Adrenal gland (tissue), 12 donors: ENCODE results near the gene PFKFB4. TPM values are rescaled to one million over a fixed set of nuclear protein-coding genes. Genes with fewer than 3 reads are reported as not detected.

ENCODE experiments used
- DNase-seq, 7 donors: peaks; one replicate each; pipeline ENCODE4 v3.0.0-alpha.2; 2019 to 2020
- H3K27ac ChIP-seq, 5 donors: fragments of 200-600 bp; sonication (generic) in 4 of 5; 1 replicate in 3 of 5; 2 replicates in 2 of 5; pipeline versions ENCODE4 v1.5.1 to v1.8.0; 2016 to 2020; ENCODE audit warnings: mild to moderate bottlenecking in 1 of 5
- H3K27me3 ChIP-seq: fragments of 200-600 bp; 2 replicates; pipeline ENCODE4 v1.8.0; 2021
- H3K36me3 ChIP-seq, 2 donors: fragments of 200-600 bp; replicated peaks in 1 of 2; 1 replicate in 1 of 2; 2 replicates in 1 of 2; pipeline versions ENCODE4 v1.5.1 to v1.8.0; 2018 to 2022
- H3K4me1 ChIP-seq, 2 donors: fragments of 200-600 bp; replicated peaks in 1 of 2; 1 replicate in 1 of 2; 2 replicates in 1 of 2; pipeline versions ENCODE4 v1.5.1 to v1.8.0; 2018 to 2021
- H3K4me3 ChIP-seq, 4 donors: fragments of 200-600 bp; sonication (generic) in 3 of 4; one replicate each; pipeline ENCODE4 v1.5.1; 2016 to 2018
- H3K9me3 ChIP-seq, 3 donors: fragments of 200-600 bp; sonication (generic) in 1 of 3; replicated peaks in 1 of 3; 1 replicate in 2 of 3; 2 replicates in 1 of 3; pipeline versions ENCODE4 v1.5.1 to v1.8.0; 2016 to 2021
- CTCF ChIP-seq, 6 experiments: fragments of 450-650 bp in 4 of 6; fragments of 200-600 bp in 2 of 6; sonication (generic) in 1 of 6; IDR thresholded peaks; 1 replicate in 5 of 6; 2 replicates in 1 of 6; pipeline versions ENCODE4 v1.5.1 to v1.8.0; 2016 to 2021; ENCODE audit warnings: antibody characterized with exemption in 6 of 6, mild to moderate bottlenecking in 2 of 6, moderate library complexity in 1 of 6
- POLR2A ChIP-seq, 2 donors: fragments of 450-650 bp; IDR thresholded peaks; one replicate each; pipeline ENCODE4 v1.6.1; 2017; ENCODE audit warnings: antibody characterized with exemption in 2 of 2, mild to moderate bottlenecking in 2 of 2, moderate library complexity in 1 of 2
- WGBS, 4 donors: extraction: QIAGEN DNeasy Blood & Tissue Kit in 2 of 4; methylation state at CpG; one replicate each; pipeline versions ENCODE4 v1.1.5 to v1.1.7; 2013 to 2017; 5-methylcytosine and 5-hydroxymethylcytosine counted together
- intact Hi-C, 2 donors: fragments of 100-400 bp; cut with DNase I; formaldehyde crosslinking; loops; one replicate each; pipeline versions ENCODE4 v1.14.1 to v1.15.0; 2022 to 2023
- polyA plus RNA-seq, 3 donors: library from polyadenylated mRNA; stranded (reverse); fragments of 200-250 nt in 2 of 3; fragments of 350-450 nt in 1 of 3; fragmentation: Illumina TruSeq in 1 of 3; extraction: RNeasy Lipid Tissue Mini Kit (QIAGEN cat#74804) in 1 of 3; gene quantifications; one replicate each; pipeline ENCODE4 v1.2.3, GENCODE V29; 2013 to 2014
- total RNA-seq, 9 donors: library from RNA; depleted of rRNA in 4 of 9; stranded (reverse); fragments of >200 nt in 4 of 9; fragments of 120-200 nt in 1 of 9; fragmentation: NEBNext Ultra II Directional in 1 of 9; extraction: Animal tissue kit (Norgen Biotek cat#: 25700) in 1 of 9; gene quantifications; one replicate each; pipeline versions ENCODE4 v1.1.0 to v1.2.4, GENCODE V29; 2013 to 2023
- donor health status: healthy with polysubstance abuse.
- donor health status: Bipolar disorder and iron deficiency.
- donor health status: DM: yes; HTN: yes; CAD: no.
- donor health status: DM: no; HTN: no; CAD: no.
- donor health status: DM: no; HTN: no; CAD: no.
- donor health status: DM: yes; HTN: yes; CAD: no.

The PFKFB4 gene
- total and polyA plus RNA-seq, 12 donors: 1.8 to 12.9 (median 4.5) TPM

DNA sequence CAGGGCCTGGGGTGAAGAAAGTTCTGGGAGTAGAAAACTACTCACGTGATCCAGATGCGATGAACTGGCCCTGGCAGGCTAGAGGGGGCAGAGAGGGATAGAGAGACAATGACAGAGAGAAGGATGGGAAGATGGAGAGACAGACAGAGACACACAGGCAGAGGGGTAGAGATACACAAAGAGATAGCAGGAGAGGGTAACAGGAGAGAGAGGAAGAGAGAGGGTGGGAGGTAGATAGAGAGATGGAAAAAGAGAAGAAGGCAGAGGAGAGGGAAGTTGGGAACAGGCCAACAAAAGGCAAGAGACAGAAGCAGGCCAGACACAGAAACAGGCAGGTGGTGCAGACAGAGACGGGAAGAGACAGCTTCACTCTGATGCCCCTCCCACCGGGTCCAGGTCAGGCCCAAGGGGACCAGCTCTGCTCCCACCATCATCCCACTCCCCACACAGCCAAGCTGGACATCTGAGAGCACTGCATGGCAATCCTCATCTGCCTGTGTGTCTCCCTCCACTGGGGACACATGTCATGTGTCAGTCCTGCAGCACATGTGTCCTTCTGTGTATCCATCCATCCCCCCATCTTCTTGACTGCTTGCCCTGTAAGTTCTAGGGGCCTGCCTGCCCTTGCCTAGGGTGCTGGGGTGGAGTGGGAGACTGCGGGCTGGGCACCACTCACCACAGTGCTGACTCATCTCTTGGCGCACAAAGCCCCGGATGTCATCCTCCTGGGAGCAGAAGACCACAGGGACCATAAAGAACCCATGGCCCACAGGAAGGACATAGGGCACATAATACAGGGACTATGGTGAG, 9.2 kb upstream of the PFKFB4 start:
- no peaks in the 10 kb centered on the region for H3K36me3 ChIP-seq
- no peaks in the 10 kb centered on the region for H3K9me3 ChIP-seq
- H3K27ac ChIP-seq: no peak overlapping the region
- H3K4me3 ChIP-seq: no peak overlapping the region
- H3K4me1 ChIP-seq: peaks cover under 1 to 7% of the 10 kb centered on the region in 2 donors
- TF ChIP-seq POLR2A (IDR thresholded peaks at IDR 0.05) (no peak), CTCF (IDR thresholded peaks at IDR 0.05) (no peak)
- 53 to 71% (median 65%) methylated on average over 4 to 7 of the region's 7 CpGs for WGBS, 4 donors
- intact Hi-C loops: no loop called here
- H3K27me3 ChIP-seq: no peaks in the 10 kb centered on the region
- DNase-seq: peak in 2 of 7 donors; percentile 22 to 42

DNA sequence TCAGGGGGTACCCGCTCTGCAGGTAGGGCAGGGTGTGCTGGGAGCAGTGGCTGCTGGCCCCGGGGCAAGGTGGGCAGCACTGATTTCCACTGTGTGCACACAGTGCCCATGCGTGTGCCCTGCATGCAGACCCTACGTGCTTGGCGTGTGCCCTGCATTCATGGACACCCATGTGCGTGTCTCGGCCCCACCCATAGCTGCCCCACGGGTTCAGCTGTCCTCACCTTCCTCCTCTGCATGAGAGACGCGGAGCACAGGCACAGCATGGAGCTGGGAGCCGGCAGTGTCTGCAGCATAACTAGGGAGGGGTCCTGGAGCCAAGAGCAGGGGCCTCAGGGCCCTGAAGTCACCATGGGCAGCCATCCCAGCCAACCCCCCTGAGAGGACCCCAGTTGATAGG, 8.6 kb upstream of the PFKFB4 start:
- intact Hi-C loops: no loop called here
- H3K27ac ChIP-seq: no peak overlapping the region
- no peaks in the 10 kb centered on the region for H3K9me3 ChIP-seq
- no peak for DNase-seq
- no peak for TF ChIP-seq POLR2A (IDR thresholded peaks at IDR 0.05)
- no peak for TF ChIP-seq CTCF (IDR thresholded peaks at IDR 0.05)
- no peaks in the 10 kb centered on the region for H3K27me3 ChIP-seq
- WGBS, 4 donors: 72 to 100% (median 91%) methylated on average over 1 to 11 of the region's 11 CpGs
- H3K4me3 ChIP-seq: no peak overlapping the region
- H3K4me1 ChIP-seq: peaks cover 4 to 13% of the 10 kb centered on the region in 2 donors
- no peaks in the 10 kb centered on the region for H3K36me3 ChIP-seq

- TF ChIP-seq CTCF (IDR thresholded peaks at IDR 0.05): no peak
- no peak for TF ChIP-seq POLR2A (IDR thresholded peaks at IDR 0.05)
- 63 to 83% (median 80%) methylated on average over 2 to 11 of the region's 11 CpGs; no CpG with 5 or more reads in 1 of the 4 donors for WGBS, 4 donors
- DNase-seq: no peak
- Histone ChIP-seq H3K36me3 (no peaks in the 10 kb centered on the region), H3K4me3 (no peak overlapping the region), H3K9me3 (no peaks in the 10 kb centered on the region), H3K27ac (no peak overlapping the region), H3K4me1 (peaks cover 4 to 17% of the 10 kb centered on the region in 2 donors), H3K27me3 (no peaks in the 10 kb centered on the region)
- intact Hi-C loops: no loop called here
Observed at GRCh38 chr3:48564667-48565066, 8.1 kb upstream of the PFKFB4 start.

GRCh38 chr3:48564022-48564421, 7.4 kb upstream of the PFKFB4 start:
- TF ChIP-seq CTCF (IDR thresholded peaks at IDR 0.05) (no peak), POLR2A (IDR thresholded peaks at IDR 0.05) (no peak)
- H3K9me3 ChIP-seq: no peaks in the 10 kb centered on the region
- H3K27ac ChIP-seq: peak overlapping the region in 1 of 5 donors; percentile 1
- no peak overlapping the region for H3K4me3 ChIP-seq
- peak; percentile 48 to 79 (median 73) for DNase-seq
- intact Hi-C loops: no loop called here
- H3K4me1 ChIP-seq: peaks cover 4 to 21% of the 10 kb centered on the region in 2 donors
- no peaks in the 10 kb centered on the region for H3K36me3 ChIP-seq
- H3K27me3 ChIP-seq: no peaks in the 10 kb centered on the region
- WGBS, 4 donors: 42 to 70% (median 60%) methylated on average over 9 to 10 of the region's 10 CpGs
